Retinal pigment epithelial cell (primary cell): Measurements from ENCODE around the gene EZH2.
A peak's percentile ranks its signal among the peaks of the same experiment; 100 is the strongest.

ENCODE experiments used
- DNase-seq: peaks from one replicate; pipeline ENCODE4 v3.0.0-alpha.2; 2010; ENCODE audit warnings: low read depth
- H3K4me3 ChIP-seq: 2 replicates; pipeline ENCODE4 v1.5.1; 2011; ENCODE audit warnings: mild to moderate bottlenecking, low read length, control low read depth, moderate library complexity
- TF ChIP-seq, protein P1 (sequence below): conservative IDR thresholded peaks from 2 replicates; pipeline ENCODE4 v1.5.1; 2011; ENCODE audit warnings: low read depth, low read length, control low read depth, inconsistent platforms

EZH2 gene

GRCh38 chr7:148901178-148901577 lies 17.1 kb upstream of the EZH2 start:
- DNase-seq: no peak
- no peak overlapping the region for H3K4me3 ChIP-seq
- TF ChIP-seq, protein P1, sequence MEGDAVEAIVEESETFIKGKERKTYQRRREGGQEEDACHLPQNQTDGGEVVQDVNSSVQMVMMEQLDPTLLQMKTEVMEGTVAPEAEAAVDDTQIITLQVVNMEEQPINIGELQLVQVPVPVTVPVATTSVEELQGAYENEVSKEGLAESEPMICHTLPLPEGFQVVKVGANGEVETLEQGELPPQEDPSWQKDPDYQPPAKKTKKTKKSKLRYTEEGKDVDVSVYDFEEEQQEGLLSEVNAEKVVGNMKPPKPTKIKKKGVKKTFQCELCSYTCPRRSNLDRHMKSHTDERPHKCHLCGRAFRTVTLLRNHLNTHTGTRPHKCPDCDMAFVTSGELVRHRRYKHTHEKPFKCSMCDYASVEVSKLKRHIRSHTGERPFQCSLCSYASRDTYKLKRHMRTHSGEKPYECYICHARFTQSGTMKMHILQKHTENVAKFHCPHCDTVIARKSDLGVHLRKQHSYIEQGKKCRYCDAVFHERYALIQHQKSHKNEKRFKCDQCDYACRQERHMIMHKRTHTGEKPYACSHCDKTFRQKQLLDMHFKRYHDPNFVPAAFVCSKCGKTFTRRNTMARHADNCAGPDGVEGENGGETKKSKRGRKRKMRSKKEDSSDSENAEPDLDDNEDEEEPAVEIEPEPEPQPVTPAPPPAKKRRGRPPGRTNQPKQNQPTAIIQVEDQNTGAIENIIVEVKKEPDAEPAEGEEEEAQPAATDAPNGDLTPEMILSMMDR: no peak

GRCh38 chr7:148898845-148899484 lies 14.9 kb upstream of the EZH2 start:
- DNase-seq: no peak
- no peak overlapping the region for H3K4me3 ChIP-seq
- TF ChIP-seq, protein P1: no peak

GRCh38 chr7:148894591-148894990 lies 10.5 kb upstream of the EZH2 start:
- TF ChIP-seq, protein P1: no peak
- DNase-seq: no peak

GRCh38 chr7:148893071-148893470 lies 9.0 kb upstream of the EZH2 start:
- DNase-seq: no peak
- no peak overlapping the region for H3K4me3 ChIP-seq
- TF ChIP-seq, protein P1: no peak

More at GRCh38 chr7:148894591-148894990, 10.5 kb upstream of the EZH2 start:
- H3K4me3 ChIP-seq: no peak overlapping the region

GRCh38 chr7:148888300-148888699 lies 4.2 kb upstream of the EZH2 start:
- TF ChIP-seq, protein P1: no peak
- H3K4me3 ChIP-seq: no peak overlapping the region
- DNase-seq: no peak

DNA sequence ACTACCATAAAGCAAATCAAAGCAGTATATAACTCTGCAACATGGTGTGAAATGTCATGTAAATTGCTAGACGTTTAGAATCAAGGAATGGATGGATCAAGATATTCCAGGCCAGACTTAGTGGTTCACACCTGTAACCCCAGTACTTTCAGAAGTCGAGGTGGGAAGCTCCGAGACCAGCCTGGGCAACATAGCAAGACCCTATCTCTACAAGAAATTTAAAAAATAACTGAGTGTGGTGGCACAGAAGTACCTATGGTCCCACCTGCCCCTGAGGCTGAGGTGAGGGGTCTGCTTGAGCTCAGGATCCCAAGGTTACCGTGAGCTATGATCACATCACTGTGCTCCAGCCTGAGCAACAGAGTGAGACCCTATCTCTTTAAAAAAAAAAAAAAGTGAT lies 2.8 kb upstream of the EZH2 start:
- H3K4me3 ChIP-seq: no peak overlapping the region
- DNase-seq: no peak
- TF ChIP-seq, protein P1: no peak

DNA sequence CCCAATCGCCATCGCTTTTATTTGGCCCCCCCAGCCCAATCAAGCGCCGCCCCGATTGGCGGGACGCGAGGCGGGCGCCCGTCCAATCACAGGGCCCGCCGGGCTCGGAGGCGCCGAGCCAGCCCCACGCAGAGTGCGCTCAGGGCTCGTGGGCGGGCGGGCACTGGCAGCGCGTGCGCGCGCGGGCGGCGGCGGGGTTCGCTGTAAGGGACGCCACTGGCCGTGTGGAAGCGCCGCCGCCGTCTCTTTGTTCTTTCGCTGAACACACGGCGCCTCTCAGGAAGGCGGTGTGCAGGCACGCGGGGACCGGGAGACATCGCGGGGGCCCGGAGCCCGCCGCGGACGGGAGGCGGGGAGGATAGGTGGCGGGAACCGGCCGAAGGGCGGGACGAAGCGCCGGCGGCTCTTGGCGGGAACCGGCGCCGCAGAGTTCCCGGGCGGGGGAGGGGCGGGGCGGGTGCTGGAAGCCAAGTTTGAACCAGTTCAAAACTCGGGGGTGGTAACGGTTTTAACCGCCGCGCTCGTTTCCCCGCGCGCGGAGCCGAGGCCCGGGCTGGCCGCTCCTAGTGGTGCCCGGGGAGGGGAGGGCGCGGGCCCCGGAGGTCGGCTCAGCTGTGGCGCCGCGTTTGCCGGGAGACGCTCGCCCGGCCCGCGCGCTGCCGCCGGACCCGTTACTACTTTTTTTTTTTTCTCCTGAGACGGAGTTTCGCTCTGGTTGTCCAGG lies 370 bp upstream of the EZH2 start:
- peak; percentile 45 for DNase-seq
- peak overlapping the region; percentile 90 for H3K4me3 ChIP-seq
- TF ChIP-seq, protein P1: no peak
